ENCODE measurements around the gene CDV3.

DNA sequence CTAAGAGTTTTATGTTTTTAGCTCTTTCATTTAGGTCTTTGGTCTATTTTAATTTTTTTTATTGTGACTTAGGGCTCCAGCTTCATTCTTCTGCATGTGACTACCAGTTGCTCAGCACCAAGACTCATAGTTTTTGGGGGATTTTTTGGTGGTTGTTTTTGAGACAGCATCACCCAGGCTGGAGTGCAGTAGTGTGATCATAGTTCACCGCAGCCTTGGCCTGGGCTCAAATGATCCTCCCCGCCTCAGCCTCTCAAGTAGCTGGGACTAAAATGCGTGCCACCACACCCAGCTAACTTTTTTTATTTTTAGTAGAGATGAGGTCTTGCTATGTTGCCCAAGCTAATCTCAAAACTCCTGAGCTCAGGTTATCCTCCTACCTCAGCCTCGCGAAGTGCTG is 19.4 kb downstream of the CDV3 start:
- TF ChIP-seq, protein P1, sequence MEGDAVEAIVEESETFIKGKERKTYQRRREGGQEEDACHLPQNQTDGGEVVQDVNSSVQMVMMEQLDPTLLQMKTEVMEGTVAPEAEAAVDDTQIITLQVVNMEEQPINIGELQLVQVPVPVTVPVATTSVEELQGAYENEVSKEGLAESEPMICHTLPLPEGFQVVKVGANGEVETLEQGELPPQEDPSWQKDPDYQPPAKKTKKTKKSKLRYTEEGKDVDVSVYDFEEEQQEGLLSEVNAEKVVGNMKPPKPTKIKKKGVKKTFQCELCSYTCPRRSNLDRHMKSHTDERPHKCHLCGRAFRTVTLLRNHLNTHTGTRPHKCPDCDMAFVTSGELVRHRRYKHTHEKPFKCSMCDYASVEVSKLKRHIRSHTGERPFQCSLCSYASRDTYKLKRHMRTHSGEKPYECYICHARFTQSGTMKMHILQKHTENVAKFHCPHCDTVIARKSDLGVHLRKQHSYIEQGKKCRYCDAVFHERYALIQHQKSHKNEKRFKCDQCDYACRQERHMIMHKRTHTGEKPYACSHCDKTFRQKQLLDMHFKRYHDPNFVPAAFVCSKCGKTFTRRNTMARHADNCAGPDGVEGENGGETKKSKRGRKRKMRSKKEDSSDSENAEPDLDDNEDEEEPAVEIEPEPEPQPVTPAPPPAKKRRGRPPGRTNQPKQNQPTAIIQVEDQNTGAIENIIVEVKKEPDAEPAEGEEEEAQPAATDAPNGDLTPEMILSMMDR (conservative IDR thresholded peaks at IDR 0.05) = no peak
- TF ChIP-seq EZH2 (IDR thresholded peaks at IDR 0.05; ENCODE audit: low read depth) = no peak

Measured in PC-9 (cell line).